K562 (cell line): ENCODE measurements around the gene TNFRSF11A. TPM values are rescaled to one million over a fixed set of nuclear protein-coding genes. Genes with fewer than 3 reads are reported as not detected.

ENCODE experiments used
- CTBP1 ChIP-seq: fragments of 450-650 bp; IDR thresholded peaks from 2 replicates; pipeline ENCODE4 v1.6.1; 2016; ENCODE audit warnings: borderline replicate concordance
- KLF1 ChIP-seq: fragments of 450-650 bp; IDR thresholded peaks from 2 replicates; pipeline ENCODE4 v1.6.1; 2016; ENCODE audit warnings: missing genetic modification characterization, missing compliant biosample characterization
- REST ChIP-seq, 2 experiments: fragments of 450-650 bp; formaldehyde crosslinking in 1 of 2; IDR thresholded peaks; 2 replicates each; pipeline versions ENCODE4 v1.4.0 to v1.6.1; 2014 to 2020; ENCODE audit warnings: mild to moderate bottlenecking in 2 of 2, borderline replicate concordance in 1 of 2, low read depth in 1 of 2
- SNIP1 ChIP-seq: fragments of 450-650 bp; IDR thresholded peaks from 2 replicates; pipeline ENCODE4 v1.7.1; 2017; ENCODE audit warnings: low read depth, mild to moderate bottlenecking
- ZFP30 ChIP-seq: fragments of 250-450 bp; sonication (Bioruptor Pico); IDR thresholded peaks from 2 replicates; pipeline ENCODE4 v1.8.0; 2022; ENCODE audit warnings: moderate library complexity, mild to moderate bottlenecking, inconsistent platforms, borderline replicate concordance
- polyA plus RNA-seq, 8 experiments: library from polyadenylated mRNA; depleted of rRNA in 4 of 8; stranded (reverse) in 5 of 8; unstranded in 3 of 8; fragments of >200 nt; fragmentation: Nextera tagmentation in 2 of 8; fragmentation: Illumina TruSeq in 1 of 8; extraction: Ambion mirVana in 2 of 8; extraction: Trizol in 1 of 8; gene quantifications; 2 replicates each; pipeline versions ENCODE4 v1.2.1 to v1.2.3, GENCODE V29; 2011 to 2014; ENCODE audit warnings: inconsistent platforms in 1 of 8, missing spikeins in 1 of 8
- total RNA-seq, 7 experiments: library from RNA; depleted of rRNA in 6 of 7; stranded (reverse); fragments of >200 nt in 6 of 7; fragmentation: Illumina TruSeq in 2 of 7; extraction: Trizol in 2 of 7; gene quantifications; 2 replicates each; pipeline versions ENCODE4 v1.2.1 to v1.2.3, GENCODE V29; 2011 to 2021; ENCODE audit warnings: low replicate concordance in 1 of 7
- TF ChIP-seq, protein P1 (sequence below): fragments of 450-650 bp; IDR thresholded peaks from one replicate; pipeline ENCODE4 v1.6.1; 2018; ENCODE audit warnings: mild to moderate bottlenecking, moderate library complexity; ENCODE audit not compliant: partially characterized antibody
- TF ChIP-seq, protein P2 (sequence below): fragments of 450-650 bp; IDR thresholded peaks from 2 replicates; pipeline ENCODE4 v1.6.1; 2017; ENCODE audit warnings: mild to moderate bottlenecking, moderate library complexity
- TF ChIP-seq, protein P3 (sequence below): sonication (generic); formaldehyde crosslinking; IDR thresholded peaks from 2 replicates; pipeline ENCODE4 v1.9.0; 2022; ENCODE audit warnings: mild to moderate bottlenecking, missing genetic modification reagents

The TNFRSF11A gene
- total and polyA plus RNA-seq, 9 of the 15 experiments (the other 6 are each of a cell fraction or from before 2014, with no cell fraction given) = 0.03 to 0.06 (median 0.04) TPM; not detected in 6

DNA sequence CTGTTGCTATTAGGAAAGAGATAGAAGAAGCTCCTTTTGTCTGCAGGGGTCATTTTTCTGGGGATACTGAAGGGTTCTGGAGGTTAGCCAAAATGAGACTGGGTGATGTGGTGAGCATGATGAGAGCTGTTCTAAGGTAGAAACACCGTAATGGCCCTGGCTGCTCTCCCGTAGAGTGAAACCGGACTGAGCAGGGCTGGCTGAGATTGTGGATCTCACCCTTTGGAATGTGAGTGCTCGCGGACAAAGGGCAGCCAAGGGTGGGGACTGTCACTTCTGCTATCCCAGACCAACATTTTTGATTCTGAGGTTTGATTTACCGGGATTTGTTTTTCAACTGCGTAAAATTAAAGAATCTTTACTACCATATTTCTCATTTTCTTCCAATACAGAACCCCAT lies 36.2 kb downstream of the TNFRSF11A start (continued):
- TF ChIP-seq REST (IDR thresholded peaks at IDR 0.05; ENCODE audit: borderline replicate concordance) (no peak), REST (CRISPR knock-in tag; IDR thresholded peaks at IDR 0.05; ENCODE audit: low read depth) (no peak), ZFP30 (CRISPR knock-in tag) (no peak), SNIP1 (no peak), KLF1 (tag) (no peak), CTBP1 (no peak)
- TF ChIP-seq, protein P1, sequence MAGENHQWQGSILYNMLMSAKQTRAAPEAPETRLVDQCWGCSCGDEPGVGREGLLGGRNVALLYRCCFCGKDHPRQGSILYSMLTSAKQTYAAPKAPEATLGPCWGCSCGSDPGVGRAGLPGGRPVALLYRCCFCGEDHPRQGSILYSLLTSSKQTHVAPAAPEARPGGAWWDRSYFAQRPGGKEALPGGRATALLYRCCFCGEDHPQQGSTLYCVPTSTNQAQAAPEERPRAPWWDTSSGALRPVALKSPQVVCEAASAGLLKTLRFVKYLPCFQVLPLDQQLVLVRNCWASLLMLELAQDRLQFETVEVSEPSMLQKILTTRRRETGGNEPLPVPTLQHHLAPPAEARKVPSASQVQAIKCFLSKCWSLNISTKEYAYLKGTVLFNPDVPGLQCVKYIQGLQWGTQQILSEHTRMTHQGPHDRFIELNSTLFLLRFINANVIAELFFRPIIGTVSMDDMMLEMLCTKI = no peak
- TF ChIP-seq, protein P2, sequence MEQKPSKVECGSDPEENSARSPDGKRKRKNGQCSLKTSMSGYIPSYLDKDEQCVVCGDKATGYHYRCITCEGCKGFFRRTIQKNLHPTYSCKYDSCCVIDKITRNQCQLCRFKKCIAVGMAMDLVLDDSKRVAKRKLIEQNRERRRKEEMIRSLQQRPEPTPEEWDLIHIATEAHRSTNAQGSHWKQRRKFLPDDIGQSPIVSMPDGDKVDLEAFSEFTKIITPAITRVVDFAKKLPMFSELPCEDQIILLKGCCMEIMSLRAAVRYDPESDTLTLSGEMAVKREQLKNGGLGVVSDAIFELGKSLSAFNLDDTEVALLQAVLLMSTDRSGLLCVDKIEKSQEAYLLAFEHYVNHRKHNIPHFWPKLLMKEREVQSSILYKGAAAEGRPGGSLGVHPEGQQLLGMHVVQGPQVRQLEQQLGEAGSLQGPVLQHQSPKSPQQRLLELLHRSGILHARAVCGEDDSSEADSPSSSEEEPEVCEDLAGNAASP = no peak
- TF ChIP-seq, protein P3, sequence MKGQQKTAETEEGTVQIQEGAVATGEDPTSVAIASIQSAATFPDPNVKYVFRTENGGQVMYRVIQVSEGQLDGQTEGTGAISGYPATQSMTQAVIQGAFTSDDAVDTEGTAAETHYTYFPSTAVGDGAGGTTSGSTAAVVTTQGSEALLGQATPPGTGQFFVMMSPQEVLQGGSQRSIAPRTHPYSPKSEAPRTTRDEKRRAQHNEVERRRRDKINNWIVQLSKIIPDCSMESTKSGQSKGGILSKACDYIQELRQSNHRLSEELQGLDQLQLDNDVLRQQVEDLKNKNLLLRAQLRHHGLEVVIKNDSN (CRISPR knock-in tag) = no peak
